GM11168 (cell line): ENCODE results near the gene STEAP1B.
"Not testable (repeated sequence)": the region's sequence is repeated elsewhere in the genome, so short reads cannot be mapped to it uniquely, and the experiment has no call there.

Experiments
- in situ Hi-C: fragments of 300-500 bp; cut with MboI; formaldehyde crosslinking; loops from one replicate; pipeline ENCODE4 v1.12.0; 2022; ENCODE audit warnings: low sequenced_read_pairs; ENCODE audit not compliant: unreplicated experiment

STEAP1B gene

GRCh38 chr7:22435105-22435504 is 64.9 kb downstream of the STEAP1B start:
- in situ Hi-C loops = no loop called here

- in situ Hi-C loops = no loop called here
Measured at GRCh38 chr7:22433710-22434460, 66.1 kb downstream of the STEAP1B start.

GRCh38 chr7:22433165-22433700 is 66.8 kb downstream of the STEAP1B start:
- in situ Hi-C loops = not testable (repeated sequence)

GRCh38 chr7:22432203-22432718 is 67.7 kb downstream of the STEAP1B start:
- in situ Hi-C loops = no loop called here

- in situ Hi-C loops = no loop called here
Measured at GRCh38 chr7:22430457-22430856, 69.5 kb downstream of the STEAP1B start.

- in situ Hi-C loops = no loop called here
Measured at GRCh38 chr7:22429386-22429785, 70.6 kb downstream of the STEAP1B start.

- in situ Hi-C loops = no loop called here
Measured at GRCh38 chr7:22427855-22428254, 72.1 kb downstream of the STEAP1B start.

- in situ Hi-C loops = no loop called here
Measured at GRCh38 chr7:22427104-22427503, 72.9 kb downstream of the STEAP1B start.

GRCh38 chr7:22426463-22427094 is 73.4 kb downstream of the STEAP1B start:
- in situ Hi-C loops = no loop called here

- in situ Hi-C loops = no loop called here
Measured at GRCh38 chr7:22425361-22425760, 74.6 kb downstream of the STEAP1B start.

- in situ Hi-C loops = no loop called here
Measured at GRCh38 chr7:22422831-22423615, 77.0 kb downstream of the STEAP1B start.

GRCh38 chr7:22420973-22421635 is 78.9 kb downstream of the STEAP1B start:
- in situ Hi-C loops = no loop called here

- in situ Hi-C loops = no loop called here
Measured at GRCh38 chr7:22420008-22420407, 80.0 kb downstream of the STEAP1B start.

GRCh38 chr7:22419488-22419887 is 80.5 kb downstream of the STEAP1B start:
- in situ Hi-C loops = no loop called here

- in situ Hi-C loops = no loop called here
Measured at GRCh38 chr7:22418251-22419046, 81.5 kb downstream of the STEAP1B start.

- in situ Hi-C loops = no loop called here
Measured at GRCh38 chr7:22417841-22418240, 82.1 kb downstream of the STEAP1B start.

- in situ Hi-C loops = no loop called here
Measured at GRCh38 chr7:22417349-22417748, 82.6 kb downstream of the STEAP1B start.

- in situ Hi-C loops = no loop called here
Measured at GRCh38 chr7:22414424-22414823, 85.6 kb downstream of the STEAP1B start.

GRCh38 chr7:22413211-22413610 is 86.8 kb downstream of the STEAP1B start:
- in situ Hi-C loops = no loop called here
